ENCODE results near the gene CNFN.

The CNFN gene

DNA sequence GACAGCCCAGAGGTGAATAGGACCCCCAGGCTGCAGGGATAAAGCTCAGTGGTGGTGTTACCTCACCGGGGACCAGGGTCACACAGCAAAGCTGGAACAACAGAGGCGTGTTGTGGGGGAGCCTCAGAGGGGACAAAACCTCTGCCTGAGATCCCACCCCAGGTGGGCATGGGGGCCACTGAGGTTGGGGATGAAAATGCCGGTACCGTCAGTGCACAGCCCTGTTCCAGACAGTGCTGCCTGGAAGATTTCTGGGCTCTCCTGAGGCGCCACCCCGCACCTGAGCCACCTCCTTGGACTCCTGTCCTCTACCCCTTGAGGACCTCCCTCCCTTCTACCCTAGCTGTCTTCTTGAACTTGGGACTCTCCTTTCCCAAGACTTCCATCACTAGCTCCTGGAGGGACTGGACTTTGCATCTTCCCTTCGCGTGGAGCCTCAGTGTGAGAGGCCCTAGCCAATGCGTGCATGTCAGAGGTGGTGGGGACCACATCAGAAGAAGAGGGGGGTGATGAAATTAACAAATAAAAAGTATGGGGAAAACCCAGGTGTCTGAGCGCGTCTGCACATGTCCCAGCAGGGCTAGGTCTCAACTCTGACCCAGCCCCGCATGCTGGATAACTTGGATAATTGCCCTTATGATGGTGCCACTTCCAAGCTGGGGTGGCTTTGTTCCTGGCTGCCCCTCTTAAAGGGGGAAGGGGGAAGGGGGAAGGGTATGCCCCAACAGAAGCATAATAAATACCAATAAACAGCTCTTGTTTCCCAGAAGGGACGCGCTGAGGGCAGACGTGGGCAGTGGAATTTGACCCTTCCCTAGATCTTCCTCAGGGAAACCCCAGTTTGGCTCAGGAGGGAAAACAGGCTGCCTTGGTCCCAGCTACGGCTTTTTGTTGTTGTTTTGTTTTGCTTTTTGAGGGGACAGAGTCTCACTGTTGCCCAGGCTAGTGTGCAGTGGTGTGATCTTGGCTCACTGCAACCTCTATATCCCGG, 11.6 kb downstream of the CNFN start:
- Histone ChIP-seq H3K79me2 (ENCODE audit: low read length) (no peaks in the 10 kb centered on the region), H3K4me3 (ENCODE audit: low read length) (no peak overlapping the region), H3K4me2 (ENCODE audit: low read length) (no peak overlapping the region), H3K9ac (ENCODE audit: low read length) (no peak overlapping the region), H3K27ac (ENCODE audit: low read length) (no peak overlapping the region), H4K20me1 (ENCODE audit: insufficient read depth, low read length) (no peaks in the 10 kb centered on the region), H3K4me1 (ENCODE audit: low read length) (no peaks in the 10 kb centered on the region), H3K9me3 (ENCODE audit: insufficient read depth, low read length) (no peaks in the 10 kb centered on the region), H3K36me3 (replicated peaks; ENCODE audit: low read depth, low read length) (no peaks in the 10 kb centered on the region), H2AFZ (ENCODE audit: low read depth, low read length) (no peak overlapping the region), H3K27me3 (ENCODE audit: low read depth, low read length) (peaks cover 20% of the 10 kb centered on the region)
- no peak for TF ChIP-seq EZH2phosphoT487 (IDR thresholded peaks at IDR 0.05; ENCODE audit: low read depth)
- TF ChIP-seq, protein P1, sequence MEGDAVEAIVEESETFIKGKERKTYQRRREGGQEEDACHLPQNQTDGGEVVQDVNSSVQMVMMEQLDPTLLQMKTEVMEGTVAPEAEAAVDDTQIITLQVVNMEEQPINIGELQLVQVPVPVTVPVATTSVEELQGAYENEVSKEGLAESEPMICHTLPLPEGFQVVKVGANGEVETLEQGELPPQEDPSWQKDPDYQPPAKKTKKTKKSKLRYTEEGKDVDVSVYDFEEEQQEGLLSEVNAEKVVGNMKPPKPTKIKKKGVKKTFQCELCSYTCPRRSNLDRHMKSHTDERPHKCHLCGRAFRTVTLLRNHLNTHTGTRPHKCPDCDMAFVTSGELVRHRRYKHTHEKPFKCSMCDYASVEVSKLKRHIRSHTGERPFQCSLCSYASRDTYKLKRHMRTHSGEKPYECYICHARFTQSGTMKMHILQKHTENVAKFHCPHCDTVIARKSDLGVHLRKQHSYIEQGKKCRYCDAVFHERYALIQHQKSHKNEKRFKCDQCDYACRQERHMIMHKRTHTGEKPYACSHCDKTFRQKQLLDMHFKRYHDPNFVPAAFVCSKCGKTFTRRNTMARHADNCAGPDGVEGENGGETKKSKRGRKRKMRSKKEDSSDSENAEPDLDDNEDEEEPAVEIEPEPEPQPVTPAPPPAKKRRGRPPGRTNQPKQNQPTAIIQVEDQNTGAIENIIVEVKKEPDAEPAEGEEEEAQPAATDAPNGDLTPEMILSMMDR (IDR thresholded peaks at IDR 0.05; ENCODE audit: low read depth, low read length): no peak

DNA sequence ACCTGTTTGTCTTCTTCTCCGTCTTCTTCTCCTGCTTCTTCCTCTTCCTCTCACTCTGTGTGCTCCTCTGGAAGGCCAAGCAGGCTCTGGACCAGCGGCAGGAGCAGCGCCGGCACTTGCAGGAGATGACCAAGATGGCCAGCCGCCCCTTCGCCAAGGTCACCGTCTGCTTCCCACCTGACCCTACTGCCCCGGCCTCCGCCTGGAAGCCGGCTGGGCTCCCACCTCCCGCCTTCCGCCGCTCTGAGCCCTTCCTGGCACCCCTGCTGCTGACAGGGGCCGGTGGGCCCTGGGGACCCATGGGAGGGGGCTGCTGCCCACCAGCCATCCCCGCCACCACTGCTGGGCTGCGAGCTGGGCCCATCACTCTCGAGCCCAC, 13.9 kb downstream of the CNFN start:
- no peaks in the 10 kb centered on the region for H3K9me3 ChIP-seq (ENCODE audit: insufficient read depth, low read length)
- no peak overlapping the region for H3K4me3 ChIP-seq (ENCODE audit: low read length)
- H3K9ac ChIP-seq (ENCODE audit: low read length): no peak overlapping the region
- H3K27me3 ChIP-seq (ENCODE audit: low read depth, low read length): peaks cover 13% of the 10 kb centered on the region
- no peak overlapping the region for H2AFZ ChIP-seq (ENCODE audit: low read depth, low read length)
- H4K20me1 ChIP-seq (ENCODE audit: insufficient read depth, low read length): no peaks in the 10 kb centered on the region
- H3K27ac ChIP-seq (ENCODE audit: low read length): no peak overlapping the region
- H3K79me2 ChIP-seq (ENCODE audit: low read length): no peaks in the 10 kb centered on the region
- TF ChIP-seq EZH2phosphoT487 (IDR thresholded peaks at IDR 0.05; ENCODE audit: low read depth): no peak
- H3K36me3 ChIP-seq (replicated peaks; ENCODE audit: low read depth, low read length): peaks cover 4% of the 10 kb centered on the region
- peaks cover 12% of the 10 kb centered on the region; the same call in 1 of the 2 replicates for H3K4me1 ChIP-seq (ENCODE audit: low read length)
- no peak overlapping the region for H3K4me2 ChIP-seq (ENCODE audit: low read length)

DNA sequence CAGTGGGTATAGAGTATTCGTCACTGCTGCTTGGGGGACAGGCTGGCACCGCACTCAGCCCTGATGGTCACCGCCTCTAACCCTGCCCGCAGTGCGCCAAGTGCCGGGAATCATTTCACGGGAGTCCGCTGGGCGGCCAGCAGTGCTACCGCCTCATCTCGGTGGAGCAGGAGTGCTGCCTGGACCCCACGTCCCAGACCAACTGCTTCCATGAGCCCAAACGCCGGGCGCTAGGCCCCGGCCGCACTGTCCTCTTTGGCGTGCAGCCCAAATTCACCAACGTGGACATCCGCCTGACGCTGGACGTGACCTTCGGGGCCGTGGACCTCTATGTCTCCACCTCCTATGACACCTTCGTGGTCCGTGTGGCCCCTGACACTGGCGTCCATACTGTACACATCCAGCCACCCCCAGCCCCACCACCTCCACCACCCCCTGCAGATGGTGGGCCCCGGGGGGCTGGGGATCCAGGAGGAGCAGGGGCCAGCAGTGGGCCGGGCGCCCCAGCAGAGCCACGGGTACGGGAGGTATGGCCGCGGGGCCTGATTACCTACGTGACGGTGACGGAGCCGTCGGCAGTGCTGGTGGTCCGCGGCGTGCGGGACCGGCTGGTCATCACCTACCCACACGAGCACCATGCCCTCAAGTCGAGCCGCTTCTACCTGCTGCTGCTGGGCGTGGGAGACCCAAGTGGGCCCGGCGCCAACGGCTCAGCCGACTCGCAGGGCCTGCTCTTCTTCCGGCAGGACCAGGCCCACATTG, 14.5 kb downstream of the CNFN start:
- no peaks in the 10 kb centered on the region for H4K20me1 ChIP-seq (ENCODE audit: insufficient read depth, low read length)
- no peak overlapping the region for H2AFZ ChIP-seq (ENCODE audit: low read depth, low read length)
- H3K4me1 ChIP-seq (ENCODE audit: low read length): peaks cover 12% of the 10 kb centered on the region; the same call in 1 of the 2 replicates
- TF ChIP-seq, protein P1 (IDR thresholded peaks at IDR 0.05; ENCODE audit: low read depth, low read length): no peak
- TF ChIP-seq EZH2phosphoT487 (IDR thresholded peaks at IDR 0.05; ENCODE audit: low read depth): no peak
- H3K4me3 ChIP-seq (ENCODE audit: low read length): no peak overlapping the region
- no peak overlapping the region for H3K27ac ChIP-seq (ENCODE audit: low read length)
- no peaks in the 10 kb centered on the region for H3K9me3 ChIP-seq (ENCODE audit: insufficient read depth, low read length)
- H3K36me3 ChIP-seq (replicated peaks; ENCODE audit: low read depth, low read length): peaks cover 6% of the 10 kb centered on the region
- peaks cover 10% of the 10 kb centered on the region for H3K27me3 ChIP-seq (ENCODE audit: low read depth, low read length)
- no peaks in the 10 kb centered on the region for H3K79me2 ChIP-seq (ENCODE audit: low read length)
- H3K9ac ChIP-seq (ENCODE audit: low read length): no peak overlapping the region
- H3K4me2 ChIP-seq (ENCODE audit: low read length): no peak overlapping the region

DNA sequence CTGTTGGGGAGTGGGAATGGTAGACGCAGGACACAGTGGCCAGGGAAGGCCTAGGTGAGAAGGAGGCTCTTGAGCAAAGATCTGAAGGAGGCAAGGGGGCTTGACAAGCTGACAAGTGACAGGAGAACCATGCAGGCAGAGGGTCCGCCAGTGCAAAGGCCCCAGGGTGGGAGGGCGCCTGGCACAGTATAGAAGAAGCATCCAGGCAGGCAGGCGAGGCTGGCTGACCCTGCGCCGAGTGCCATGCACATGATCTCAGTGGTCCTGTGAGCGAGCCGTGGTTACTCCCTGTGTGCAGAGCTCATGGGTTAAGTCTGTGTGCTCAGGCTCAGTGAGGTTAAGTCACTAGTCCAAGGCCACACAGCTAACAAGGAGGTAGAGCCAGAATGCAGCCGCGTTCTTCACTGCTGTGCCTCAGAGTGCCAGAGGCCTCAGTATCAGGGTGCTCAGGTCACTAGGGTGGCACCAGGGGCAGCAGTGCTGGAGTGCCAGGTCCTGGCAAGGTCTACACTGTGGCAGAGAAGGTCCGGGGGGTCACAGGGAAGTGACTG, 15.2 kb downstream of the CNFN start:
- Histone ChIP-seq H3K9ac (ENCODE audit: low read length) (no peak overlapping the region), H3K4me3 (ENCODE audit: low read length) (no peak overlapping the region), H3K27ac (ENCODE audit: low read length) (no peak overlapping the region), H3K4me2 (ENCODE audit: low read length) (no peak overlapping the region), H3K9me3 (ENCODE audit: insufficient read depth, low read length) (no peaks in the 10 kb centered on the region), H4K20me1 (ENCODE audit: insufficient read depth, low read length) (no peaks in the 10 kb centered on the region), H3K27me3 (ENCODE audit: low read depth, low read length) (peaks cover 5% of the 10 kb centered on the region; the same call in 1 of the 2 replicates), H3K36me3 (replicated peaks; ENCODE audit: low read depth, low read length) (peaks cover 6% of the 10 kb centered on the region), H3K79me2 (ENCODE audit: low read length) (no peaks in the 10 kb centered on the region), H2AFZ (ENCODE audit: low read depth, low read length) (no peak overlapping the region), H3K4me1 (ENCODE audit: low read length) (peaks cover 14% of the 10 kb centered on the region; the same call in 1 of the 2 replicates)
- no peak for TF ChIP-seq EZH2phosphoT487 (IDR thresholded peaks at IDR 0.05; ENCODE audit: low read depth)
- TF ChIP-seq, protein P1 (IDR thresholded peaks at IDR 0.05; ENCODE audit: low read depth, low read length): no peak

Data from OCI-LY3 (cell line).